Measurements from ENCODE around the gene PAK3. TPM values are rescaled to one million over a fixed set of nuclear protein-coding genes. Genes with fewer than 3 reads are reported as not detected.

Gene PAK3
- total RNA-seq, 1 donor from 2014 or later = 6.7 TPM

DNA sequence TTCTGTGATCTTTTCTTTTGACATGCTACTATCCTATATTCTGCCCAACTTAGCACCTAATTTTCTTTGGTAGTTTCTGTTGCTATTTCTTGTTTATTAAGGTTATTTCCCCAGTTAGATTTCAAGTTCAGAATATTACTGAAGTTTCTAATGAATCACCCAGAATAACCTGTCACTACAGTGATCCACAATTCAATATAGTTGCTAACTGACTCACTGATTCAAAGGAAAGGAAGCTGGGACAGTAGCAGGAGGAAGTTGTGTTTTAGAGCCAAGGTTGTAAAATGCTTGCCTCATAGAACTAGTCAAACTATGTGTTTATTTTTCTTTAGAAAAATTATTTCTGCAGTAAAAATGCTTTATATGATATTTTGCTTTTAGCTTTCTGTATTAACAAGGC is 37.4 kb downstream of the PAK3 start:
- no peak for DNase-seq

DNA sequence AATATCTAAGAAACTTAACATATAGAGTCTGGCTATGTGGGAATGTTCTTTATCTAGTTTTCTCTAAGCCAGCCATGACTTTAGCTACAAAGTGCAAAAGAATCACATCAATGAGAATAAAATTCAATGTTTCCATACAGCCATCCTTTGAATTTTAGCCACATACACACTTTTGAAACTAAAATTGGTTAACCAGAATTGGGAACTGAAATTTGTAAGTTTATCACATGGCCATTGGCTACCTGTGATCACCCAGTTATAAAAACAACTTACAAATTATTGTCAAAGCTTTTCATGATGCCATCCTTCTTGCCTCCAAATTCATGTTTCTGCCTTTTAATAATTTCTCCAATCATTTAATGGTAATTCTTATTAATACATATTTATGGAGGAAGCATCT is 49.9 kb downstream of the PAK3 start:
- DNase-seq = no peak

DNA sequence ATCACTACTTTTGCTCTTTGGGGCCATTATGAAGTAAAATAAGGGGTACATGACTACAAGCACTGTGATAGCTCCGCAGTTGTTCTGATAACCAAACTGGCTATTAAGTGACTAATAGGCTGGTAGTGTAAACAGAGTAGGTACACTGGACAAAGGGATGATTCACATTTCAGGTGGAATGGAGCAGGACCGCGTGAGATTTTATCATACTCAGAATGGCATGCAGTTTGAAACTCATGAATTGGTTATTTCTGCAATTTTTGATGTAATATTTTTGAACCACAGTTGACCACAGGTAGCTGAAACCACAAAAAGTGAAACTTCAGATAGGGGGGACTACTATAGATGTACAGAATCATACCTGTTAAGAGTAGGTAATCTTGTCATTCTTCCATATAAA is 55.8 kb downstream of the PAK3 start:
- DNase-seq = no peak

DNA sequence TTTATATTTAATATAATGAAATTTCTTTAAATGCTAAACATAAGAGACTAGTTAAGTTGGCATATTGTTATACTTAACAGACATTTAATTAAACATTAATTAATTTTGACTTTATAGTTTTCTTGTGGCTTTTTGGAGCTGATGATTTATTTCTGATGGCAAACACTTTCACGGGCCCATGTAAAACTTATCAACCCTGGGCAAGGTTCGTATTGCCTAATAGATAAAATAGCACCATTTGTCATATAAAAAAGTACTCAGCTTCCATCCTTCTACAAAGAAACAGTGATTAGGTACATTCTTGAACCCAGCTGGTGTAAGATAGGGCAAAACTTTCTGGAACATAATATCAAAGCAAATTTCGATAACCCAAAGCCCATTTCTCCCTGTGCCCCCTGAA is 63.2 kb downstream of the PAK3 start:
- DNase-seq = no peak

DNA sequence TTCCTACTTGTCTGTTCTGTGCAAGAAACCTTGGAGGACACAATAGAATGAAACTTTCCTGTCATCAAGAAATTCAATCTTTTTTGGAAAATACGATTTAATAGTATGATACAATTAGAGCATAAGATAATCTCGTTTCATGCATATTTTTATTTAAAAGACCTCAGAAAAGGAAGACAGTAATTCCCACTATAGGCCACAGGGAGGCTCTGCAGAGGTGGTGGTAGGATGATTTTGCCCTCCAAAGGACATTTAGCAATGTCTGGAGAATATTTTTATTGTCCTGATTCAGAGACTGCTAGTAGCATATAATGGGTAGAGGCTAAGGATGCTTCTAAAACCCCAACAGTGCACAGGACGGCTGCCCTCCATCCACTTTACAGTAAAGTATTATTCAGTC is 68.7 kb downstream of the PAK3 start:
- no peak for DNase-seq

DNA sequence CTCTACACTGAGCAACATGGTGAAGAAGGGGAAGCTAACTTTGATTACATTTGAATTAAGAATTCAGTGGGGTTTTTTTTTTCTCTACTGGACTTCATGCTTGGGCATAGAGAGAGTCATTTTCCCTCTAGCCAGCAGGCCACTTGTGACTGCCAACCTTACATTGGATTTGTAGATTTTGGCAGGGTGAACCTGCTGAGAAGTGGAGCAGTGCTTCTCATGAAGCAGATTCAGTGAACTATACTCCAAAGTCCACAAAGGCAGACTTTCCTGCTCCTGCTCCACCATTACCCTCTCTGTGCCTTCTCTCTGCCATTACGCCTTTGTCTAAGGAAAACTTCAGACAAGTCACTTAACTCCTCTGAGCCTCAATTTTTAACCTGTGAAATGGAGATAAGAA is 69.9 kb downstream of the PAK3 start:
- DNase-seq = no peak

DNA sequence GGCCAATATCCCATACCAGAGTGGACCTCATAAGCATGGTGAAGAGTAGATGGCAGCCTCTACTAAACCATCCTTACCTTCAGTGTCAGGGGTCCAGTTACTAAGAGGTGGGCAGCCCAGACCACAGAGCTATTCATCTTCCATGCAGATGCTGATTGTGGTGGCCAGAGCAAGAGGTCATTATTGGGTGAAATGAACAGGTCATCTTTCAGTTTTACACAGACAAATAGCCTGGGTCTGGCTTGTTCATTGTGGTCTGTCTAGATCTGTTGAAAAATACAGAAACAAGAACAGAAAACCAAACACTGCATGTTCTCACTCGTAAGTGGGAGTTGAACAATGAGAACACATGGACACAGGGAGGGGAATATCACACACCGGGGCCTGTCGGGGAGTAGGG is 71.3 kb downstream of the PAK3 start:
- DNase-seq = no peak

DNA sequence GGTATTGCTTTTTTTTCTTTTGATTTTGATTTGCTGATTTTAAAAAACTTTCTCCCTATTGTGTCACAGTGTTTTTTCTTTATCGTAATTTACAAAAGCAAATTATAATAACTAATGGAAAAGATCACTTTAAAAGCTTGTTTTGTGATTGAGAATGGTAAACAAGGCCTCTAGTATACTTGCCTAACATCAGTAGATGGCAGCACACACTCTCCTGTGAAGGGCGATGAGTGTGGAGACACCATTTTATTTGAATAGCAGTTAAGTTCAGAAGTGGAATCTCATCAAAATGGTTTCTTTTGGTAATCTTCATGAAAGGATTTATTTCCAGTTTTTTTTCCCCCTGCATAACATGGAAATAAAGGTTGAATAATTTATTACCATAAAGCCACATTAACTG is 72.3 kb downstream of the PAK3 start:
- no peak for DNase-seq

DNA sequence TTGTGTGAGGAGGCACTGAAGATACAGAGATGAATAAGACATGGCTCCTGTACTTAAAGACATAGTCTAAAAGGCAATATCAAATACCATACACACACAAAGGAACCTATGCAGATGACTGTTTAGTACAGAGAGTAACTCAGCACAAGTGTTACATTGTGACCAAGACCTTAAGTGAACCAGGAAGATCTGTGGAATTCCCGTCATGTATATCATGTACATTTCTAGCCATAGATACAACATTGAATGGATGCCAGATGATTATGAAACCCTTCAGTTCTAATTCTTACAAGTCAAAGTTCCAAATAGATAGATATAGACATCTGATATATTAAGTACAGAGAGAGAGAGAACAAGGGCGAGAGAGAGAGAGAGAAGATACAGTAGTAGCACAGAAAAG is 73.2 kb downstream of the PAK3 start:
- no peak for DNase-seq

DNA sequence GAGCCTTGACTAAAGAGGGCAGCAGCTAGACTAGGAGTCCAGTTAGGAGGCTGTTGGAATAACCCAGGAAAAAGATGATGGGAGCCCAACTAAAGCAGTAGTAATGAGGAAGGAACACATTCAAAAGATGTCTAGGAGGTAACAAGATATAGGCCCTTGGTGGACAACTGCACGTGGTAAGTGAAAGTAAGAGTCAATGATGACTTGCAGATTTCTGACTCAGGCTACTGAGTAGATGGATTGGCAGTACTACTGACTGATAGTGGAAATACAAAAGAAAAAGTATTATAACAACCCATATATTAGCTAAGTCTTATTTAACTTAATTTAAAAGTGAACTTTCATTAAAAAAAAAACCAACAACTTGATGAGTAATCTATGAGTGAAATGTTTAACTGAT is 74.0 kb downstream of the PAK3 start:
- no peak for DNase-seq

DNA sequence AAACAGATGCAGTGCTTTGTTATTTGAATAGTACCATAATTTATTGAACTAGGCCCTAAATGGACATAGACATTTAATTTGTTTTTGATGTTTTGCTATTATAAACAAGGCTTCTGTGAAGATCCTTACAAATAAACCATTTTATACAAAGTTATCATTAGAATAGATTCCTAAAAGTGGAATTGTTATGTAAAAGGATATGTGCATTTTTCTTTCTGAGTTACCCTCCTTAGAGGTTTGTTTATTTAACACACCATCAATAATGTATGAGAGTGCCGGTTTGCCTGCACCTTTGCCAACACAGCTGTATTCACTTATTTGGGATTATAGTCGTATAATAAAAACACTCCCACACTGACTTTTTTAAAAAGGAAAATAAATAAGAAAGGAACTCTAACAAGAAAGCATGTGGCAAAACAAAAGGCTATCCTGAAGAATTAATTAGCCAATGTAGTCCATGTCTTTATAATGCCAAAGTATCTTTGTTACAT is 84.8 kb downstream of the PAK3 start:
- peak; percentile 41 for DNase-seq

DNA sequence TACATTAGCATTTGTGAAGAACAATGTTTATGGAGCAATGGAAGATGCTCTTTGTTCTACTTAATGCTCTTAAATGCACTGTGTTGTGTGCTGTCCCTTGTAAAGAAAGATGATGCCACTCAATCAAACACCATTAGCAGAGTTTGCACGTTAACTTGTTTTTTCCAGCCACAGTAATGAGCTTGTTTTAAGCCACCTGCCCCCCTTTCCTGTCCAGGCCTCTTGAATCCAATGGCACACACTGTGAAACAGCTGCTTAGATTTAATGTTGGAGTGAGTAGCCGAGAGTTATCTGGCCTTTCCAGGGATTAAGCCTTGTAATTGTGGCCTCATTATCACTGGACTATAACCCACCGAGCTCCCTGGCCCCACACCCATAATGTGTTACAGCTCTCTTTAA is 86.0 kb downstream of the PAK3 start:
- DNase-seq = no peak

DNA sequence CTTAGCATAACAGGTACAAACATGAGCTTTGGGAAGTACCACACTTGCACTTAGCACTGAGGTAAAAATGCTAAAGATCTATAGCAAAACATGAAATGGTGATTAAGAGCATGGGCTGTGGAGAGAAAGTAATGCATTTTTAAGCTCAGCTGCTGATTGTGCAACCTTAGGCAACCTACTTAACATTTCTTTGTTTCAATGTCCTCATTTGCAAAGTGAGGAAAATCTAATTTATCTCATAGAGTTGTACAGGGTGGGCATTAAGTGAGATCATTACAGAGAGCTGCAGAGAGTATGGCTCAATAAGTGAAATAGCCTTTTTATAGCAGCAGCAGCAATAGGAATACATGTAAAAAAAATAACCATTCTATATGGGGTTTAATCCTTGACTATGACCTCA is 87.0 kb downstream of the PAK3 start:
- no peak for DNase-seq

DNA sequence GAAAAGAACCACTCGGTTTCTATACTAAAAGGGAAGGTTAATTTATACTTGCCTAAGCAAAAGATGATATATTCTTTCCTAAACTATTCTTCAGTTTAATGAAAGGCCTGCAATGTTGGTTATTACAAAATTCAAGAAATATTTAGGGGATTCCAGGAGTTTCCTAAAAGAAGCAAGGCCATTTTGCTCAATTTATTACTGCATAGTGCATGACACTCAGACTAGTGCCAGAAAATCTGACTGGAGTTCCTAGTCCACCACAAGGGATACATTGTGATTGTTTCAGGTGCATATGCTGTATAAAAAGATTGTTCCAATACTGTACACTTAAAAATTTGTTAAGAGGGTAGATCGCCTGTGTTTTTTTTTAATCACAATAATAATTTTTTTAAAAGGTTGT is 95.6 kb downstream of the PAK3 start:
- no peak for DNase-seq

DNA sequence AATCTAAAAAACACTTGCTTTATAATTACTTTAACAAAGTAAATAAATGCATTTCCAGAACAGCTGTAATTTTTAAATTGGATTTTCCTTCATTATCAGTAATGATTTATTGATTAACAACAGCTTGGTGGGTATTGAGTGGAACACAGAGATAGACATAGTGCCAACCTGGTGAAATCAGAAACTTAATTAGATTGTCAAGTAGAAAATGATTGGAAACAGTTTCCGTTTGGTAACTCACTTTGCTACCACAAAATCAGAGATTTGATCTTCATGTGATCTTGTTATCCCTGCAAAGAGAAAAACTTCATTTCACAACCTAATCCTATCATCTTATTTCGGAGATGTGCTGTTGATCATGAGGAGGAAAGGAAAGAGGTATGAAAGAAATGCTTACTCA is 103.5 kb downstream of the PAK3 start:
- DNase-seq = no peak

DNA sequence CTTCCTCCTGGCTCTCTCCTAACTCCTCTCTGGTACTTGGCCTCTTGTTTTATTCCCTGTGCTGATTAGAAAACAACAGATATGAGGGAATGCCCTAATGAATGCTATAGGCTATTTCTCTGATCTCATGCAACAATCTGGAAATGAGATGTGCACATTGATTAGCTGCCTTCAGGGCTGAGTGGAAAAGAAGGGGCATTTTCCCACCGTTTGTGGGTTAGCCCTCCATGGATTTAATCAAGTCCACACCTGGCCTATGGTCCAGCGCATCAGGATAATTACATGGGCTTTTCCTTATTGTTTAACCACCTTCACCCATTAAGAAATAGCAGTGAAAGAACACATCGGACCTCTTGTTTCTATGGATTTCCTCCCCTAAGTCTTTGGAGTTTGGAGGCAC is 104.3 kb downstream of the PAK3 start:
- no peak for DNase-seq

DNA sequence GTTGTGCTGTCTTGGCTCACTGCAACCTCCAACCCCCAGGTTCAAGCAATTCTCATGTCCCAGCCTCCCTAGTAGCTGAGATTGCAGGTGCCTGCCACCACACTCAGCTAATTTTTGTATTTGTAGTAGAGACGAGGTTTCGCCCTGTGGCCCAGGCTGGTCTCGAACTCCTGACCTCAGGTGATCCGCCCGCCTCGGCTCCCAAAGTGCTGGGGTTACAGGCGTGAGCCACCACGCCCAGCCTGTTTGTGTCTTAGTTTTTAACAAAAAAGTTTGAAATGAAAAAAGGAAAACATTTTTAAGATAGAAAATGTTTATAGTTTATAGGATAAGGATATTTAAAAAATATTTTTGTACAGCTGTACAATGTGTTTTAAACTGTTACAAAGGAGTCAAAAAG is 111.9 kb downstream of the PAK3 start:
- no peak for DNase-seq

DNA sequence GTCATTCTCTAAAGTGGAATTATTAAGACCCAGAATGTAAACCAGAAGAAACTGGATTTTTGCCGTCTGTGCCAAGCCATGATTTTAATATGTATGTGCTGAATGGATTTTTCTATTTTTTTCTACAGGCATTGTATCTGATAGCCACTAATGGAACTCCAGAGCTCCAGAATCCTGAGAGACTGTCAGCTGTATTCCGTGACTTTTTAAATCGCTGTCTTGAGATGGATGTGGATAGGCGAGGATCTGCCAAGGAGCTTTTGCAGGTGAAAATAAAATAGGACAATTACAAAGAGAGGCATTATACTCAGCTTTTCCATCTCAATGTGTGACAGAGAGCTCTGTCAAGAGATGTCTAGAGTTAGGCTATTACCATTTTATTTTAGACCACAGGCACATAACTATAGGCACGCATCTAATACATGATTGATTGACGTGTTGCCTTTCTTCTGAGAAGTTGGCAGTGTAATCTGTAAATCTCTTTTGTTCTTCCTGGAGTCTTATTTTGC is 120.4 kb downstream of the PAK3 start:
- no peak for DNase-seq

DNA sequence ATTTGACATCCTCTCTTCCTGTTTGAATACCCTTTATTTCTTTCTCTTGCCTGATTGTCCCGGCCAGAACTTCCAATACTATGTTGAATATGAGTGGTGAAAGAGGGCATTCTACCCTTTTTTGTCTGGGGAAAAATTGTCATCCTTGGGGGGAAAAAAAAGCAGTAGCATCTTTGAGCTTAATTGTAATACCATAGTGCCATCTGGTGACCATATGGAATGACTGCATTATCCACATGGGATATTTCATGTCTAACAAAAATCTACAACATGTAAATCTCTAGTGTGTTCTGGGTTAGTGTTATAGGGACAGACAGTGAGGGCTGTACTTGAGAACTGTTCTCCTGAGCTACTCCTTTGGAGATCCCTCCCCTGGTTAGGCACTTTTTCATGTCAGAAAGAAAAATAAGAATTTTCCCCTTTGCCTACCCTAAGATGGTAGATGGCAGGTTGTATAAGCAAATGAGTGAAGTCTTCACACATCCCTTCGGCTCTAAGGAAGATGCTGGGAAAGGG is 148.3 kb downstream of the PAK3 start:
- DNase-seq = peak; percentile 54

DNA sequence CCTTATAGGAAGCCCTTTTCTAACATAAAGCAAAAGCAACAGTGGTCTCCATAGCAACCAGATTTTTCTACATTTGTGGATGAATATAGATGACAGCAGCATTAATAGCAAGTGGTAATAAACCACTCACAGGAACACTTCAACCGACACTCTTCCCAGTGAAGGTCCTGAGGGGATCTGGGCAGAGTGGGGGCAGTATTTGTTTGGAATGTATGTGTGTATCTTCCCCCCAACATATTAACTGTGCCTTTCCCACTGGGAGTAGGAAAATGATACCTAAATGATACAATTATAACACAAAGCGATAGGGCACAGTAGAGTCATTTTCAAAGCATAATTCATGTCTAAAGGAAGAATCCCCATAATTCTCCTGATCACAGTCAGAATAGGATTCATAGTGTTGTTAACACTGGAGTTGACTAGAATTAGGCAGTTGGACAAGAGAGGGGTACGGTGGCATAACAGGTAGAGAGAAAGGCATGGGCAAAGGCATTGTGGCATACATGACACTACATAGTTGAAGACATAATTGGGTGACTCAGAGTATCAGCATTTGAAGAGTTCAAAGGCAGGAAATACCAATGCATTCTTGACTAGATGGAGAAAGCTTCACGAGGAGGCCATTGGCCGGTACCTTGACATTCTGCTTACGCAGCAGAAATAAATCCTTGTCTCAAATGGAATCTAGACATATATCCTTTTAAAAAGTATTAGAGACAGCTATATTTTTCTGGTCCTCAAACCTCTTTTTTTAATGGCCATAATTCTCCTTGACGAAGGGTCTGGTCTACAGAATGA is 159.1 kb downstream of the PAK3 start:
- DNase-seq = no peak

DNA sequence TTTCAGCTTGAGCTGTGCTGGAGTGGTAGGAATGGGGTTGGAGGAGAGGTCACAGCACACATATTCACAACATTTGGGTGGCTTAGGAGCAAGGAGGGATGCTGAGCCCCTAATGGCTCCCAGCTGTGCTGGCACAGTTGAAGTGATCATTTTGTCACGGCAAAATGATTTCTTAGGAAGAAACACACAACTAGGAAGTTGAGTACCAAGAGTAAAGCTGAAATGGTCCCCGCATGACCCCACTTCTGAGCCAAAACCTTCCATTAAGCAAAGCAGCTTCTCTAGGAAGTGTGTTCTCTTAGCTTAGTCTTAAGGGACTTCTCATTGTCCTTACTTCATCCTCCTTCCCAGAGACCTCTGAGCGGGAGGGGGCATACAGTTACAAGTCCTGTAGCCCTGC is 161.7 kb downstream of the PAK3 start:
- DNase-seq = peak; percentile 49

DNA sequence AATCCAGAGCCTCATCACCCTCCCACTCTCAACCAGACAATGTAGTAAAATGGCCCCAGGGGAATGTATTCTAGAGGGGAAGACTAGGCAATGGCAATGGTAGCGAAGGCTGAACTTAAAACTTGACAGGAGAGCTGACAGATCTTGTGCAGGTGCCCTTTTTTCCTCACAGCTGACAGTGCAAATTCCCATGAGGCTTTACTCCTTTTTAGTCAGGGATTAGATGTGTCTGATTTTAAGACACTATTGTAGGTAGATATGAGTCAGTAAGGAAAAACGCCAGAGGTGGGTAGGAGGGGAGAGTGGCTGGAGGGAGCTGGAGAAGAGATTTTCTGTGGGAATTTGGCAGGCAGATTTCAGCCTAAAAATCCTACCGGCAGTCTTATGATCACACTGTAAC is 163.6 kb downstream of the PAK3 start:
- no peak for DNase-seq

DNA sequence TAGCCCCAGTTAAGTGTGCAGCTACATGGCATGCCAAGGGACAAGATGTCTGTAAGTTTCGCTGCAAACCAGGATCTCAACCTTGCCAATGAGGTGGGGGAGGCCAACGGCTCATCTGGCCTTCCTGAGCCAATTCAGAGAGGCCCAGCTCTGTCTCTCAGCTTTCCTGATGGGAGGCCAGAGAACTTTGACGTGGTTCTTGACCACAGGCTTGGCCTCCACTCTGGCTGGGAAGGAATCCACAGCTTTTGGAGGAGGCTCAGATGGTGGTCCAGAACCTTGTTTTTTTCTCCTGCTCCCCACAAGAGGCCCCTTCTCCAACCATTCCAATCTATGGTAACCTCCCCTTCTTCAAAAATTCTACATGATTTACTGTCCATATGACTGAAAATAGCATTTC is 164.5 kb downstream of the PAK3 start:
- DNase-seq = no peak

DNA sequence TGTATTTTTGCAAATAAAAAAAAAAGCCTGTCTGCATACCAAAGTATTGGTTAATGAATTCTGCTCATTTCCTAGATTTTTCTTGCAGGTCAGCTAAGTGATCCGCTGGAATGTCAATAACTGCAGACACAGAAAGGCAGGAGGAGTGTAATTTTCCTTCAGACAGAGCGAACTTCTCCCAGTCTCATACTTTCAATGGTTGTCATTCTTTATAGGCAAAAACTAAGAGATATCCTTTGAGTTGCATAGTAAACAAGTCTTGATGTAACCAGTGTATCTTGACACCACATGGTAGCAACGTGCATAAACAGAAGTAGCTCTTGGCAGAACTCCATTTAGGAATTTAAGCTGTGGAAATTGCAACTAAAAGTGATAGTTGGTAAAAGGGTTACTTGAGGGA is 166.1 kb downstream of the PAK3 start:
- DNase-seq = no peak
